K562 (cell line): ENCODE results near the gene SRPK1. TPM values are rescaled to one million over a fixed set of nuclear protein-coding genes. Genes with fewer than 3 reads are reported as not detected.
"Not testable (repeated sequence)": the region's sequence is repeated elsewhere in the genome, so short reads cannot be mapped to it uniquely, and the experiment has no call there.

Source experiments
- ATAC-seq: fragments of 200-7000 bp; cut with Tn5 transposase; 3 replicates; pipeline ENCODE4 v1.9.1; 2020; ENCODE audit warnings: moderate library complexity
- BruUV-seq: library from RNA; stranded (reverse); fragments of 400-500 nt; replicated peaks from 2 replicates; lab custom pipeline; 2021; lab: Mats Ljungman, UMichigan
- CTCF ChIA-PET: fragments of 300-600 bp; formaldehyde crosslinking; extraction: SDS; loops from one replicate; lab custom pipeline; 2021; ENCODE audit warnings: low intra/inter-chr PET ratio; lab: Yijun Ruan, JAX
- POLR2A ChIA-PET: fragments of 300-600, 350-650 bp; sonication (Branson Sonifier 250); formaldehyde crosslinking; extraction: SDS; loops from one replicate; lab custom pipeline; 2021; ENCODE audit warnings: antibody characterized with exemption, inconsistent platforms; lab: Yijun Ruan, JAX
- DNase-seq, 4 experiments: peaks; one replicate each; pipeline versions ENCODE4 v3.0.0 to v3.0.0-alpha.2; 2011 to 2018; ENCODE audit warnings: low spot score in 3 of 4, mixed read lengths in 3 of 4; ENCODE audit errors: extremely low read depth in 1 of 4
- FAIRE-seq: peaks from 2 replicates; lab custom pipeline; 2011; peaks lifted over from hg19 to GRCh38; lab: Jason Lieb, UNC
- H2AFZ ChIP-seq: 2 replicates; pipeline ENCODE4 v1.6.0; 2011; ENCODE audit warnings: low read depth, low read length, control low read depth, inconsistent platforms
- H3K27ac ChIP-seq: fragments of 200-600 bp; 3 replicates; pipeline ENCODE4 v1.8.0; 2011; ENCODE audit warnings: low read depth, mild to moderate bottlenecking, control low read depth, inconsistent platforms, low read length, moderate library complexity, mixed read lengths; ENCODE audit errors: extremely low read depth
- H3K27me3 ChIP-seq, 2 experiments: fragments of 300-600 bp in 1 of 2; 2 replicates in 1 of 2; 3 replicates in 1 of 2; pipeline versions ENCODE4 v1.6.0 to v1.8.0; 2011; ENCODE audit warnings: inconsistent platforms in 2 of 2, low read length in 2 of 2, mild to moderate bottlenecking in 1 of 2, mixed read lengths in 1 of 2, moderate library complexity in 1 of 2; ENCODE audit not compliant: control insufficient read depth in 2 of 2, insufficient read depth in 2 of 2
- H3K36me3 ChIP-seq: fragments of 300-600 bp; 3 replicates; pipeline ENCODE4 v1.8.0; 2011; ENCODE audit warnings: mild to moderate bottlenecking, low read length, inconsistent platforms; ENCODE audit not compliant: control insufficient read depth, insufficient read depth
- H3K4me1 ChIP-seq, 2 experiments: fragments of 200-600 bp in 1 of 2; replicated peaks in 1 of 2; 2 replicates in 1 of 2; 3 replicates in 1 of 2; pipeline versions ENCODE4 v1.5.1 to v1.8.0; 2011; ENCODE audit warnings: inconsistent platforms in 2 of 2, low read length in 2 of 2, mild to moderate bottlenecking in 1 of 2, mixed read lengths in 1 of 2, moderate library complexity in 1 of 2; ENCODE audit not compliant: control insufficient read depth in 2 of 2, insufficient read depth in 2 of 2
- H3K4me2 ChIP-seq: 2 replicates; pipeline ENCODE4 v1.6.1; 2011; ENCODE audit warnings: low read length, control low read depth, inconsistent platforms, mixed read lengths; ENCODE audit not compliant: insufficient read depth
- H3K4me3 ChIP-seq: fragments of 200-600 bp; sonication (generic), shearing (Covaris generic); 2 replicates; pipeline ENCODE4 v1.5.1; 2016; ENCODE audit warnings: control low read depth, inconsistent platforms
- H3K79me2 ChIP-seq: fragments of 200-600 bp; 3 replicates; pipeline ENCODE4 v1.8.0; 2011; ENCODE audit warnings: low read length, inconsistent platforms; ENCODE audit not compliant: control insufficient read depth, insufficient read depth
- H3K9ac ChIP-seq, 2 experiments: 2 replicates each; pipeline versions ENCODE4 v1.6.0 to v1.6.1; 2011; ENCODE audit warnings: low read depth in 2 of 2, low read length in 2 of 2, control low read depth in 1 of 2, inconsistent platforms in 1 of 2, mild to moderate bottlenecking in 1 of 2, mixed read lengths in 1 of 2; ENCODE audit not compliant: insufficient read depth in 1 of 2
- H3K9me1 ChIP-seq: one replicate; pipeline ENCODE4 v1.6.0; 2011; ENCODE audit warnings: inconsistent platforms, mild to moderate bottlenecking, low read length, moderate library complexity; ENCODE audit not compliant: control insufficient read depth, insufficient read depth
- H3K9me3 ChIP-seq: replicated peaks from 2 replicates; pipeline ENCODE4 v1.5.1; 2011; ENCODE audit warnings: low read depth, low read length, inconsistent platforms; ENCODE audit not compliant: control insufficient read depth, insufficient read depth
- H4K20me1 ChIP-seq: replicated peaks from 2 replicates; pipeline ENCODE4 v1.6.1; 2011; ENCODE audit warnings: low read length, inconsistent platforms, mixed read lengths; ENCODE audit not compliant: control insufficient read depth, insufficient read depth
- CBX1 ChIP-seq: sonication (generic); IDR thresholded peaks from 2 replicates; pipeline ENCODE4 v1.6.1; 2016; ENCODE audit warnings: antibody characterized with exemption, low read depth, mild to moderate bottlenecking
- CBX3 ChIP-seq, 2 experiments: IDR thresholded peaks; 1 replicate in 1 of 2; 2 replicates in 1 of 2; pipeline ENCODE4 v1.6.1; 2012; ENCODE audit warnings: inconsistent platforms in 2 of 2, low read length in 2 of 2, borderline replicate concordance in 1 of 2, control low read depth in 1 of 2
- CBX5 ChIP-seq: IDR thresholded peaks from 2 replicates; pipeline ENCODE4 v1.6.1; 2014; ENCODE audit warnings: low read depth, borderline replicate concordance
- EHMT2 ChIP-seq: fragments of 450-650 bp; IDR thresholded peaks from 2 replicates; pipeline ENCODE4 v1.6.1; 2018; ENCODE audit warnings: antibody characterized with exemption
- HLTF ChIP-seq: fragments of 450-650 bp; IDR thresholded peaks from 2 replicates; pipeline ENCODE4 v1.6.1; 2016
- POLR2A ChIP-seq: fragments of 450-650 bp; conservative IDR thresholded peaks from 2 replicates; pipeline ENCODE4 v1.6.1; 2016
- POLR2AphosphoS5 ChIP-seq: IDR thresholded peaks from 2 replicates; pipeline ENCODE4 v1.6.1; 2011; ENCODE audit warnings: mild to moderate bottlenecking, low read depth, low read length, moderate library complexity; ENCODE audit not compliant: control insufficient read depth, insufficient read depth
- POLR2B ChIP-seq: fragments of 450-650 bp; IDR thresholded peaks from 2 replicates; pipeline ENCODE4 v1.6.1; 2018; ENCODE audit warnings: low read depth; ENCODE audit not compliant: partially characterized antibody
- POLR2G ChIP-seq: fragments of 200-400 bp; formaldehyde crosslinking; IDR thresholded peaks from 2 replicates; pipeline ENCODE4 v1.6.1; 2017; ENCODE audit warnings: low read depth, mild to moderate bottlenecking, antibody characterized with exemption, low read length, moderate library complexity
- TRIM24 ChIP-seq, 2 experiments: fragments of 450-650 bp; IDR thresholded peaks; 2 replicates each; pipeline ENCODE4 v1.6.1; 2016
- TRIM28 ChIP-seq: fragments of 450-650 bp; IDR thresholded peaks from 2 replicates; pipeline ENCODE4 v1.6.1; 2017
- XRCC3 ChIP-seq: fragments of 450-650 bp; IDR thresholded peaks from 2 replicates; pipeline ENCODE4 v1.6.1; 2017; ENCODE audit warnings: mild to moderate bottlenecking, moderate library complexity
- ZFP36 ChIP-seq: fragments of 150-350 bp; IDR thresholded peaks from 2 replicates; pipeline ENCODE4 v1.6.1; 2018; ENCODE audit warnings: low read length, low read depth; ENCODE audit not compliant: partially characterized antibody
- WGBS: fragments of 100-300 bp; shearing (Covaris generic); methylation state at CpG from one replicate; pipeline ENCODE4 v1.1.6; 2016; ENCODE audit warnings: low coverage, mixed read lengths; ENCODE audit not compliant: insufficient coverage; ENCODE audit errors: missing lambda C conversion rate; 5-methylcytosine and 5-hydroxymethylcytosine counted together
- in situ Hi-C: fragments of 300-500 bp; cut with MboI; formaldehyde crosslinking; loops from 4 replicates; pipeline ENCODE4 v1.15.0; 2018; ENCODE audit warnings: inconsistent platforms, mixed read lengths
- intact Hi-C: fragments of 100-400 bp; cut with micrococcal nuclease; formaldehyde crosslinking; loops from 2 replicates; pipeline ENCODE4 v1.14.2; 2022
- polyA plus RNA-seq, 8 experiments: library from polyadenylated mRNA; depleted of rRNA in 4 of 8; stranded (reverse) in 5 of 8; unstranded in 3 of 8; fragments of >200 nt; fragmentation: Nextera tagmentation in 2 of 8; fragmentation: Illumina TruSeq in 1 of 8; extraction: Ambion mirVana in 2 of 8; extraction: Trizol in 1 of 8; gene quantifications; 2 replicates each; pipeline versions ENCODE4 v1.2.1 to v1.2.3, GENCODE V29; 2011 to 2014; ENCODE audit warnings: inconsistent platforms in 1 of 8, missing spikeins in 1 of 8
- total RNA-seq, 7 experiments: library from RNA; depleted of rRNA in 6 of 7; stranded (reverse); fragments of >200 nt in 6 of 7; fragmentation: Illumina TruSeq in 2 of 7; extraction: Trizol in 2 of 7; gene quantifications; 2 replicates each; pipeline versions ENCODE4 v1.2.1 to v1.2.3, GENCODE V29; 2011 to 2021; ENCODE audit warnings: low replicate concordance in 1 of 7
- TF ChIP-seq, protein P1 (sequence below): fragments of 250-450 bp; sonication (Bioruptor Pico); IDR thresholded peaks from 2 replicates; pipeline ENCODE4 v1.5.1; 2021; ENCODE audit warnings: mild to moderate bottlenecking
- TF ChIP-seq, protein P2 (sequence below): fragments of 450-650 bp; IDR thresholded peaks from 2 replicates; pipeline ENCODE4 v1.6.1; 2018; ENCODE audit warnings: mild to moderate bottlenecking, low read depth; ENCODE audit not compliant: partially characterized antibody
- TF ChIP-seq, protein P3 (sequence below): fragments of 450-650 bp; IDR thresholded peaks from 2 replicates; pipeline ENCODE4 v1.6.1; 2016; ENCODE audit warnings: mild to moderate bottlenecking

SRPK1 gene
- total and polyA plus RNA-seq, 9 of the 15 experiments (the other 6 are each of a cell fraction or from before 2014, with no cell fraction given) = 99.6 to 185 (median 159) TPM

DNA sequence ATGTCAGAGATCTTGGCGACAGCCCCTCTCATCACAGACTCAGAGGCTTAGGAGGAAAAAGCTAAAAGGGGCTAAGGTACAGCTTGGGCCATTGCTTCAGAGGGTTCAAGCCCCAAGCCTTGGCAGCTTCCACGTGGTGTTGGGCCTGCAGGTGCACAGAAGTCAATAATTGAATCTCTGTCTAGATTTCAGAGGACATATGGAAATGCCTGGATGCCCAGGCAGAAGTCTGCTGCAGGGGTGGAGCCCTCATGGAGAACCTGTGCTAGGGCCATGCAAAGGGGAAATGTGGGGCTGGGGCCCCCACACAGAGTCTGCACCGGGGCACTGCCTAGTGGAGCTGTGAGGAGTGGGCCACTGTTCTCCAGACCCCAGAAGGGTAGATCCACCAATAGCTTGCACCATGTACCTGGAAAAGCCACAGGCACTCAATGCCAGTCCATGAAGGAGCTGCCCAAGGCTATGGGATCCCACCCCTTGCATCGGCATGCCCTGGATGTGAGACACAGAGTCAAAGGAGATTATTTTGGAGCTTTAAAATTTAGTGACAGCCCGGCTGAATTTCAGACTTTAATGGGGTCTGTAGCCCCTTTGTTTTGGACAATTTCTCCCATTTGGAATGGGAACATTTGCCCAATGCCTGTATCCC, 12.0 kb downstream of the SRPK1 start:
- TF ChIP-seq XRCC3 = peak; percentile 20; the same call in 1 of the 2 replicates
- TF ChIP-seq POLR2B = peak; percentile 8
- peak; percentile 98 for TF ChIP-seq CBX5
- peak; percentile 32; the same call in 1 of the 2 replicates for TF ChIP-seq POLR2G
- TF ChIP-seq, protein P1, sequence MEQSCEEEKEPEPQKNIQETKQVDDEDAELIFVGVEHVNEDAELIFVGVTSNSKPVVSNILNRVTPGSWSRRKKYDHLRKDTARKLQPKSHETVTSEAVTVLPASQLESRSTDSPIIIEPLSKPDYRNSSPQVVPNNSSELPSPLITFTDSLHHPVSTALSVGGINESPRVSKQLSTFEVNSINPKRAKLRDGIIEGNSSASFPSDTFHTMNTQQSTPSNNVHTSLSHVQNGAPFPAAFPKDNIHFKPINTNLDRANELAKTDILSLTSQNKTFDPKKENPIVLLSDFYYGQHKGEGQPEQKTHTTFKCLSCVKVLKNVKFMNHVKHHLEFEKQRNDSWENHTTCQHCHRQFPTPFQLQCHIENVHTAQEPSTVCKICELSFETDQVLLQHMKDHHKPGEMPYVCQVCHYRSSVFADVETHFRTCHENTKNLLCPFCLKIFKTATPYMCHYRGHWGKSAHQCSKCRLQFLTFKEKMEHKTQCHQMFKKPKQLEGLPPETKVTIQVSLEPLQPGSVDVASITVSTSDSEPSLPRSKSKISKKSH = peak; percentile 65; the same call in 1 of the 2 replicates
- TF ChIP-seq ZFP36 = peak; percentile 84
- 0 out of 2 replicates have a peak, but pooled peaks have one; percentile 67 for TF ChIP-seq HLTF
- TF ChIP-seq CBX3 (IDR thresholded peaks at IDR 0.05; ENCODE audit: borderline replicate concordance in 1 of 2, low read length in 2 of 2) = peak in 1 of 2 experiments; percentile 92; a peak in 2 of 3 replicates
- TF ChIP-seq, protein P2, sequence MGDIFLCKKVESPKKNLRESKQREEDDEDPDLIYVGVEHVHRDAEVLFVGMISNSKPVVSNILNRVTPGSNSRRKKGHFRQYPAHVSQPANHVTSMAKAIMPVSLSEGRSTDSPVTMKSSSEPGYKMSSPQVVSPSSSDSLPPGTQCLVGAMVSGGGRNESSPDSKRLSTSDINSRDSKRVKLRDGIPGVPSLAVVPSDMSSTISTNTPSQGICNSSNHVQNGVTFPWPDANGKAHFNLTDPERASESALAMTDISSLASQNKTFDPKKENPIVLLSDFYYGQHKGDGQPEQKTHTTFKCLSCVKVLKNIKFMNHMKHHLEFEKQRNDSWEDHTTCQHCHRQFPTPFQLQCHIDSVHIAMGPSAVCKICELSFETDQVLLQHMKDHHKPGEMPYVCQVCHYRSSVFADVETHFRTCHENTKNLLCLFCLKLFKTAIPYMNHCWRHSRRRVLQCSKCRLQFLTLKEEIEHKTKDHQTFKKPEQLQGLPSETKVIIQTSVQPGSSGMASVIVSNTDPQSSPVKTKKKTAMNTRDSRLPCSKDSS = peak; percentile 94
- peak; percentile 96 for TF ChIP-seq TRIM28
- 0 out of 2 replicates have a peak, but pooled peaks have one; percentile 8 for TF ChIP-seq POLR2AphosphoS5
- peak; percentile 53 for TF ChIP-seq POLR2A
- TF ChIP-seq TRIM24 (IDR thresholded peaks at IDR 0.05) = peak; percentile 18 to 68; a peak in 2 of 4 replicates
- TF ChIP-seq CBX1 = peak; percentile 96
- TF ChIP-seq, protein P3, sequence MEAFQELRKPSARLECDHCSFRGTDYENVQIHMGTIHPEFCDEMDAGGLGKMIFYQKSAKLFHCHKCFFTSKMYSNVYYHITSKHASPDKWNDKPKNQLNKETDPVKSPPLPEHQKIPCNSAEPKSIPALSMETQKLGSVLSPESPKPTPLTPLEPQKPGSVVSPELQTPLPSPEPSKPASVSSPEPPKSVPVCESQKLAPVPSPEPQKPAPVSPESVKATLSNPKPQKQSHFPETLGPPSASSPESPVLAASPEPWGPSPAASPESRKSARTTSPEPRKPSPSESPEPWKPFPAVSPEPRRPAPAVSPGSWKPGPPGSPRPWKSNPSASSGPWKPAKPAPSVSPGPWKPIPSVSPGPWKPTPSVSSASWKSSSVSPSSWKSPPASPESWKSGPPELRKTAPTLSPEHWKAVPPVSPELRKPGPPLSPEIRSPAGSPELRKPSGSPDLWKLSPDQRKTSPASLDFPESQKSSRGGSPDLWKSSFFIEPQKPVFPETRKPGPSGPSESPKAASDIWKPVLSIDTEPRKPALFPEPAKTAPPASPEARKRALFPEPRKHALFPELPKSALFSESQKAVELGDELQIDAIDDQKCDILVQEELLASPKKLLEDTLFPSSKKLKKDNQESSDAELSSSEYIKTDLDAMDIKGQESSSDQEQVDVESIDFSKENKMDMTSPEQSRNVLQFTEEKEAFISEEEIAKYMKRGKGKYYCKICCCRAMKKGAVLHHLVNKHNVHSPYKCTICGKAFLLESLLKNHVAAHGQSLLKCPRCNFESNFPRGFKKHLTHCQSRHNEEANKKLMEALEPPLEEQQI = peak; percentile 70
- peak; percentile 22; the same call in 1 of the 2 replicates for TF ChIP-seq EHMT2
- TF ChIP-seq, all 486 proteins: peak for 16; not testable (repeated sequence) for 470

More for the DNA sequence above, 12.0 kb downstream of the SRPK1 start:
- POLR2A ChIA-PET = interaction anchor here (0.9 to 1.9 kb wide), 5 partner anchors 8 to 27 kb away, joined by 3 to 6 read pairs (median 4); no protein-coding TSS in a partner anchor
- in situ Hi-C loops, BruUV-seq, H3K27ac ChIP-seq, H3K27me3 ChIP-seq, H3K4me2 ChIP-seq, DNase-seq, H2AFZ ChIP-seq, FAIRE-seq, H4K20me1 ChIP-seq, H3K4me1 ChIP-seq, H3K9ac ChIP-seq, H3K9me1 ChIP-seq, intact Hi-C loops, ATAC-seq, CTCF ChIA-PET, H3K4me3 ChIP-seq: not testable (repeated sequence)
- Histone ChIP-seq H3K36me3 (peaks cover 91% of the 10 kb centered on the region), H3K9me3 (peaks cover 30% of the 10 kb centered on the region), H3K79me2 (peaks cover 98% of the 10 kb centered on the region)
- 96% methylated on average over 5 of the region's 5 CpGs for WGBS
